Right forelimb (tissue), 1 donor: ENCODE measurements around the gene PHLPP1.
"Not testable (repeated sequence)": the region's sequence is repeated elsewhere in the genome, so short reads cannot be mapped to it uniquely, and the experiment has no call there.

ENCODE experiments used
- DNase-seq: peaks from one replicate; pipeline ENCODE4 v3.0.0-alpha.2; 2018

PHLPP1 gene

DNA sequence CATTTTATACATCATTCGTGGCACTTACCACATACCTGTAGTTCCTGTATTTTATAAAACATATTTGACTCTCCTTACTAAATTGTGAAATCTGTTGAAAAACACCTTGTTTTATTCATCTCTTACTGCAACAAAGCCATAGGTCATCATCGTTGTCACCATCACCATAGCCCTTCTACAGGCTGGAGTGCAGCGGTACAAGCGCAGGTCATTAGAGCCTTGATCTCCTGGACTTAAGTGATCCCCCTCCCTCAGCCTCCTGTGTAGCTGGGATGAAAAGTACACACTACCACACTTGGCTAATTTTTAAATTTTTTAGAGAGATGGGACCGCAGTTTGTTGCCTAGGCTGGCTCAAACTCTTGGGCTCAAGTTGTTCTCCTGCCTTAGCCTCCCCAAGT, 184.2 kb downstream of the PHLPP1 start:
- DNase-seq, result no peak

DNA sequence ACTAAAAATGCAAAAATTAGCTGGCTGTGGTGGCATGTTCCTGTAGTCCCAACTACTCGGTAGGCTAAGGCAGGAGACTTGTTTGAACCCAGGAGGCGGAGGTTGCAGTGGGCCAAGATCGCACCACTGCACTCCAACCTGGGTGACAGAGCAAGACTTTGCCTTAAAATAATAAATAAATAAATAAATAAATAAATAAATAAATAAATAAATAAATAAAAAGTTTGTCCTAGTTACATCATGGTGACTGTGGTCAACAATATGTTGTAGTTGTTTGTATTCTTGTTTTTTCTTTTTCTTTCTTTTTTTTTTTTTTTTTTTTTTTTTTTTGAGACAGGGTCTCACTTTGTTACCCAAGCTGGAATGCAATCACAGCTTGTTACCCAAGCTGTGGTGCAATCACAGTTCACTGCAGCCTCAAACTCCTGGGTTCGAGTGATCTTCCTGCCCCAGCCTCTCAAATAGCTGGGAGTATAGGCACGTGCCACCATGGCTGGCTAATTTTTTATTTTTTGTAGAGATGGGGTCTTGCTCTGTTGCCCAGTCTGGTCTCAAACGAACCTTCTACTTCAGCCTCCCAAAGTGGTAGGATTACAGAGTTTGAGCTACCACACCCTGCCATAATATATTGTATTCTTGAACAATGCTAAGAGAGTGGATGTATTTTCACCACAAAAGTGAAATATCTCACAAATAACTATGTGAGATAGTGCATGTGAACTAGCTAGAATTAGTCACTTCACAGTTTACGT, 185.0 kb downstream of the PHLPP1 start:
- no peak for DNase-seq

DNA sequence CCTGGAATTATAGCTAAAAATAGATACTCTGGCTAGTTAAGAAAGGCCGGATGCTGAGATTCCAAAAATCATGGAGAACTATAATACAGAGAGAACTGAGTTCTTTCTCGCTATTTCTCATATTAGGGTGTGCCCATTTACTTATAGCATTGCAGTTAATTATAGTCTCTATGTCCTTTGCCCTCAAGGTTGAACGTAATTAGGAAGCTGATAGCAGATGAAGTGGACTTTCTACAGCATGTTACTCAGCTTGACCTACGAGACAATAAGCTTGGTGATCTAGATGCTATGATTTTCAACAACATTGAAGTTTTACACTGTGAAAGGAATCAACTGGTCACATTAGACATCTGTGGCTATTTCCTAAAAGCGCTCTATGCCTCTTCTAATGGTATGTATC, 187.4 kb downstream of the PHLPP1 start:
- DNase-seq, result no peak

DNA sequence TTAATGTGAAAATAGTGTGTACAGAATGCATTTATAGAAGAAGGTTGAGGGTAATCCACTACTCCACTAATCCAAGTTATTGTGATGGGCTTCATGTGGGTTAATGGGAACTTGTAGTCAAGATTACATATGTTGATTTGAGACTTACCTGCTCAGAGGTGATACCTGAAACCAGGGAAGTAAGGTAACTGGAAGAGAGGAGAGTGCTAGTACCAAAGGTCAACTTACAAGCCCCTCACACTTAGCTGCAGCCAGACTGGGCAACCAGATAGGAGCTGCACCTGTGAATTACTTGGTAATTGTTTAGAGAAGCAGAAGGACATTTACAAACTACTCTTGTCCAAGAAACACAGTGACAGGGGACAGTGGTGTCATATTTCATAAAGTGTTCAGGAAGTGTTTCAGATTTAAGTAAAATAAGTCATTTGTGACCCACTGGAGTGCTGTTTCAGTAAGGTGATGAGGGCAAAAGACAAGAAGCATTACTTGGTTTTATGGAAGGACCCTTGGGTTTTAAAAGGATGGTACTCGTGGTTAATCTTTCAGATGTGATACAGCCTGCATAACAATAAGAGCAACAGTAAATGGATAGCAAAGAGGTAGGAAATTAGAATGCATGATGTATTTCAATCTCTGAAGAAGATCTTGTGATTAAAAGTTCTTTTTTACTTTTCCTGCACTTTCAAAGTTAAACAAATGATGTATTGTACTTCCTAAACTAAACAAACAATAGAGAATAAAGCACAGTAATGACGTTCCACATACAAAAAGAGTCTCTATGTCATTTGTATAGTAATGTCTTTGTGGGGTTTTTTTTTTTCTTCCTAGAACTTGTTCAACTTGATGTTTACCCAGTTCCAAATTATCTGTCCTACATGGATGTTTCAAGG, 189.3 kb downstream of the PHLPP1 start:
- DNase-seq, result no peak

DNA sequence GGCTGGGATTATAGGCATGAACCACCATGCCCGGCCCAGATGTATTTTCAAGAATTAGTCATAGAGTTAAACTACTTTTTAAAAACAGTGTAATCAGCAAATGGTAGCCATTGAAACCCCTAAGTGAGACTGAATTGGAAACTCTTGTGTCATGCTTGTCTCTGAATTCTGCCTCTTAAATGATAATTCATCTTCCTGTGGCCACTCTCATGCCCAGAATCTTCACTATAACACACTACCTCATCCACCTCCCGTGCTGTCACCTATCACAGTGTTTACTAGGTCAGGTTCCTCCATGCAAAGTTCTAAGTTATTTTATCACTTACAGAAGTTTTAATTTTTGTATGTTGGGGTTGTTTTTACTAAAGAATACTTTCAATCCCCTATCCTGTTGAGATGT, 197.5 kb downstream of the PHLPP1 start:
- no peak for DNase-seq

DNA sequence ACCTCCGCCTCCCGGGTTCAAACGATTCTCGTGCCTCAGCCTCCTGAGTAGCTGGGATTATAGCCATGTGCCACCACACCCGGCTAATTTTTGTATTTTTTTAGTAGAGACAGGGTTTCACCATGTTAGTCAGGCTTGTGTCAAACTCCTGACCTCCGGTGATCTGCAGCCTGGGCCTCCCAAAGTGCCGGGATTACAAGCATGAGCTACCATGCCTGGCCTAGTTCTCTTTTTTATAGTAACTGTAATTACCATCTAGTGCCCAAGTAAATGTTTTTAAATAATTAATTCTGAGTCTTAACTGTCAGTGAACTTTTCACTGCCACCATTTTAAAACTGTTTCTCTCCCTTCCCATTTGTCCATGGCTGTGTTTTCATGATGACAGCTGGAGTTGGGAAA, 198.5 kb downstream of the PHLPP1 start:
- DNase-seq, result not testable (repeated sequence)

DNA sequence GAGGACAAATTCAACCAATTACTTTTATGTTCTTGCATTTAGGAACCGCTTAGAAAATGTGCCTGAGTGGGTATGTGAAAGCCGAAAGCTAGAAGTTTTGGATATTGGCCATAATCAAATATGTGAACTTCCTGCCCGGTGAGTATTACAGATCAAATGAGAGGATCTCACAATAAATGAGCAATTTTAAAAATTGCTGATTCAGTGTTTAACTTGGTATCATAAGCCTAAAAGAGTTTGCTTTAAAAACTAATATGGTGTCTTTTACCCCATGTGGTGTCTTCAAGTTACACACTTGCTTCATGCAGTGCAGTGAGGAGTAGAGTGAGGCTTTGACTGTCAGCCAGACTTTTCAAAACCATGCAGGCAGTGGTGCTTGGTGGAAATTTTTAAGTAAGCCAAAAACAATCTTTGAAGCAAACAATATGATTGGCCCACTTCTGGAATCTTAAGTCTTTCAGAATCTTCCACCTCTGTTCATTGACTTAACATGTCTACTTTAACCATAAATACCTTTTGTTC, 199.6 kb downstream of the PHLPP1 start:
- no peak for DNase-seq

DNA sequence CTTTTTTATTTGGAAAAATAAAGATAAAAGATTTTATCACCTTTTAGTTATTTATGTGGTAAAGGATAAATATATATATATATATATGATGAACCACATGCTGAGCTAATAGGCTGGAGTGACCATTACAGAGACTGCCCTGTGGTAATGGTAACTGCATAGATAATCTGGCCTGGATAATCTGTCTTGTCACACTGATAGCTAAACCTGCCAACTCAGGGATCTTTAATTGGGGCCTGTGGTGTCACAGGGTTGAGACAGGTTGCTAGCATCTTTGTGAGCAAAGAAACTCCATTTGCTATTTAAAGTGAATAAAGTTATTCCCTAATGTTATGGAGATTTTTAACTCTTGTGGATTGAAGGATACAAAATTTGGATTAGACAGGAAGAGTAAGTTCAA, 203.0 kb downstream of the PHLPP1 start:
- DNase-seq, result no peak

DNA sequence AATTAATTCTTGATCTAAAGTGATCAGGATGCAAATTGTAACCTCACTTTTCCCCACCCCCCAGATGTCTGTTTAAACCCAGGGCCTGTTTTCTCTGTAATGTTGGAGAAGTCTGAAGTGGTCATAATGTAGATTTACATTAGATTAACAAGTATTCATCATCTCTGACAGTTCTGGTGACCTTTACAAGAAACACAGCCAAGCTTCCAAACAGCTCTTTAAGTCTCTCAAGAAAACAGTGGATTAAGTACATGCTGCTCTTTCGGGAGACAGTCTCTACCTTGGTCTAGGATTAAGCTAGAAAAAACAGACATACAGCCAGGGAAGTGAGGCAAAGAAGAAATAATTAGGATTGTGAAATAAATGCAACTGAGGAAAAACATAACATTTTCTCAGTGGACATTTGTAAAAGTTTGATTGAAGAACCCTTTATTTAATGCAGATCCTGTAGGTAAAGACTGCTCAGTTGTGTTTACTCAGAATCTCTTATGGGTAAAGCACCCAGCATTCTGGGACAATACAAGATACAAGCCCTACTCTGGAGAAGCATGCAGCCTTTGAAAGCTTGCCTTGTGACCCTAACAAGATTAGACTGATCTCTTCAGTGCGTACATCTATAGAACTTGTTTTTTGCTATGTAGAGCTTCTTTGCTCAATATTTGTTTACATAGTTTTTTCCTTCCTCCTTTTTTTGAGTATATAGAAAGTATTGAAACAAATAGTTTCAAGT, 203.9 kb downstream of the PHLPP1 start:
- DNase-seq, result no peak

DNA sequence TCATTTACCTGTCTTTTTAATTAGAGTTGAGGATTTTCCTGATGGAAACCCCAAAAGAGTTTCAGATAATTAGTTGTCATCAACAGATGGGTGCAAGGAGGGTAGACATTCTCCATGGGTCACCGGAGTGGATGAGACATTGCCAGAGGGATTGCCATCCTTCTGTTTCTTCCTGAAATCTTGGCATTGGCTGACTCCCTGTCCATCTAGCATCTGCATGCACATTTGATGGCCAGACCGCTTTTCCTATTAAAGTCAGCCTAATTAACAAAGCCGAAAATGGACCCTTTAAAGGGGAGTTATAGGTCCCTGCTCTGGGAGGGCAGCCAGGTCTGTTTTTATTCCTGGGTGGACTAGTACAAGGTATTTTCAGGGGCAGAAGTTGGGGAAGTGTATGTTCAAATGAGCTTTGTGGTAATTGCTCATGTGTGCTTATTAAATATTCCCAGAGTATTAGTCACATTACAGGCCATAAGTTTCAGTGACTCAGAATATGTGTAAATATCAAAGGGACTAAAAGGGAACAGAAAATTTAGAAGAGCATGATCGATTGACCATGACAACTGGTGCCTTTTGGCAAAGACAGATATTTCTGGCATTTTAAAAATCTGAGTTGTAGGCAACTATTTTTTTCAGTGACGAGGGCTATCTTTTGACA, 209.8 kb downstream of the PHLPP1 start:
- no peak for DNase-seq

DNA sequence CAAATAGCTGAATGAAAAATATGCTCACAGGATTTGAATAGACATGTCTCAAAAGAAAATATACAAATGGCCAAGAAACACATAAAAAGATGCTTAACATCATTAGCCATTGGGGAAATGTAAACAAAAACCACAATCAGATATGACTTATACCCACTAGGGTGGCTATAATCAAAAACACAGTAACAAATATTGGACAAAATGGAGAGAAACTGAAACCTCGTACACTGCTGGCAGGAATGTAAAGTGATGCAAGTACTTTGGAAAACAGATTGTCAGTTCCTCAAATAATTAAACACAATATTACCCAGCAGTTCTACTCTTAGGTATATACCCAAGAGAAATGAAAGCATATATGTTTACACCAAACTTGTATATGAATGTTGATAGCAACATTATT, 213.0 kb downstream of the PHLPP1 start:
- no peak for DNase-seq

DNA sequence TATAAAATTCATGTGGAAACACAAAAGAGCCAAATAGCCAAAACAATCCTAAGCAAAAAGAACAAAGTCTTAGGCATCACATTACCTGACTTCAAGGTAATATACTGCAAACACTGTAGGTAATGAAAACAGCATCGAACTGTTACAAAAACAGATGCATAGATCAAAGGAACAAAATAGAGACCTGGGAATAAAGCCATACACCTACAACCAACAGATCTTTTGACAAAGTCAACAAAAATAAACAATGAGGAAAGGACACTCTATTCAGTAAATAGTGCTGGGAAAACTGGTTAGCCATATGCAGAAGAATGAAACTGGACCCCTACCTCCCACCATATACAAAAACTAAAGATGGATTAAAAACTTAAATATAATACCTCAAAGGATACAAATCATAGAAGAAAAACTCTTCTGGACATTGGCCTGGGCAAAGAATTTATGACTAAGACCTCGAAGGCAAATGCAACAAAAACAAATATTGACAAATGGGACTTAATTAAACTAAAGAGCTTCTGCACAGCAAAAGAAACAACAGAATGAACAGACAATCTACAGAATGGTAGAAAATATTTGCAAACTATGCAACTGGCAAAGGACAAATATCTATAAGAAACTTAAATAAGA, 218.0 kb downstream of the PHLPP1 start:
- DNase-seq, result no peak

DNA sequence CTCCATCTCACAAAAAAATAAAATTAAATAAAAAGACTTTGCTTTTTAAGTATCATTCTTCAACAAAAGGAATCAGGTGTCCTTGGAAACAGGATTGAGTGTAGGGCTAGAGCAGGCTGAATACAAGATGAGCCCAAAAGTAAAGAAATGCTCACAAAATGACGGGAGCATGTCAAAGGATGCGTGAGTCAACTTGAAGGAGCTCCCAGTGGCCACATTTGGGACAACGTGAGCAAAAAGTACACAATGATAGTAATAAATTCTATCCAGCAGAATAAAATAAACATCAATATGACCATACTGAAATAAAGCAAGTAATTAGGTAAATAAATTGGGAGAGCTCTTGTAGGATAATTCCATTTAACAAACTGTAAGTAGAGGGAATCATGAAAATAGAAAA, 220.7 kb downstream of the PHLPP1 start:
- no peak for DNase-seq

DNA sequence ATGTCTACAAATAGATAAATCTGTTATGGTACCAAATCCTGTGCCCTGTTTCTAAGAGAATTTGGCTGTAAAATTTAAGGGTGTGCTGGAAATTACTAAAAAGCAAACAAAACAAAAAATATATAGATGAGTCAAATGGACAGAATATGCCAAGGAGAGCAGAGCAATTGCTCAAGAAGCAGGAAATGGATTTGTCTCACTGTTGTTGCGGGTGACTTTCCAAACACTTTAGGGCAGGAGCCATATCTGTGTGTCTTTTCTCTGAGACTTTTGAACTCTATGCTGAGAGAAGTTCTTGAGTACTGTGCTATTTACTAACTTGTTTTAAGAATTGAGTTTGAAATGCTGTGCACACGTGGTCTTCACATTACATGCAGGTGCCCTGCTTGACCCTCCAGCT, 221.7 kb downstream of the PHLPP1 start:
- no peak for DNase-seq

DNA sequence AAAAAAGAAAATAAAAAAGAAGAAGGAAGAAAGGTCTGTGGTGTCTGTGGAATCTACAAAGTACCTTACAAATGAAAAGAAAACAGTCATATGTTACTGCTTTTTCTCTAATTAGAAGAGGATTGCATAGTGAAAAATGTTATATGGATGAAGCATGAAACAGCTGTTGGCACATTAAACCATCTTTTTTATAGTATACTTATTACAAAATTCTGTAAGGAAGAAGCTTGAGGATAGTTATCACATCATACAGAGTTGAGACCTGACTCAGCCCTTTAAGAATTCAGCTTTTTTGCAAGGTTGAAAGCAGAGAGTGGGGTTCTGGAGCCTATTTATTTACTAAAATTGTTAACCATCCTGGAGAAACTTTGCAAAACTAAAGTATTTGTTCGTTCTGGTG, 222.7 kb downstream of the PHLPP1 start:
- DNase-seq, result no peak

DNA sequence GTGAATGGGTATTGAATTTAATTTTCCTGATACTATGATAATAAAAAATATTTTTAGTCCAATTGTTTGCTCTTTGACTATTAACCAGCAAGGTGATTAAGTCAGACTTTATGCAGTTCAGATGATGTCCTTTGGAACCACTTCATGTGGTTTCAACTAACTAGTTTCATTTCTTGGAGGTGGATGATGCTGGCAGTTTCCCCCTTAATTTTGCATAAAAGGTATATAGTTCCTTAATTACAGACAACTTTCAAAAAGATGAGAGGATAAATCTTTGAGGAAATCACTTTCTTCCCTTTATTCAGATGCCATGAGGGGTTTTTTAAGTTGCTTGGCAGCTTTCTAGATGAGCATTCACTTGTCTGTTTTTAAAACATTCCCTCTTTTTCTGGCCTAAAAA, 223.1 kb downstream of the PHLPP1 start:
- no peak for DNase-seq

DNA sequence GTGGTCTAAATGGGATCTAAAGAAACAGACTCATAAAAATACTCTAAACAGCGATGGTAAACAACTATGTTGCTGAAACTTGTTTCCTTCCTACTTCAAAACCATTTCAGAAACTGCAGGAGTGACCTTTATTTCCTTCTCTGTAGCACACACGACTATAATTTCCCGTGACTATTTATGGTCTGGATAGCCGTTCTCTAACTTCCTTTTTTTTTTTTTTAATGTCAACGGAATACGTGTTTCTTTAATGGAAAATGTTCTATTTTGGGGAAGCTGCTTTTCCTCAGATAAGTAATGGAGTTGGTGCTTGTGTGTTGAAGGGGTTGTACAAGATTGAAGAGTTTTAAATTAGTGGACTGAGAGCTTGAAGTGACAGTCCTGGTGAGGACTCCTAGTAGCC, 224.1 kb downstream of the PHLPP1 start:
- no peak for DNase-seq

DNA sequence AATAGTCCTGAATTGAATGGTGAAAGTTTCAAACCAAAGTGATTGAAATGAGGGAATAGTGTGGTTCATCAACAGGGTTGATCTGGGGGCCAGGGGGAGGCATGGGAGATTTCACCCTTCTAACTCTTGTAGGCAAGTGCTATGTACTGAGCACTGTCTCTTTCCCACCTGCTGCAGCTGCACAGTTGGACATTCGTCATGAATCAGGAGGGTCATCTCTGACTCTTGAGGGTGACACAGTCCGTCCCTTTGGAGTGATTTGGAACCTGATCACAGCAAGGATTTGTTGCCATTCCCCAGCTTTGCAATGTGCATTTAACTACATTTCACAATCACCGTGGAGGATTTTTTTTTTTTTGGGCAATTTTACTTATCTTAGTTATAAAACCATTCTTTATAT, 224.6 kb downstream of the PHLPP1 start:
- no peak for DNase-seq

DNA sequence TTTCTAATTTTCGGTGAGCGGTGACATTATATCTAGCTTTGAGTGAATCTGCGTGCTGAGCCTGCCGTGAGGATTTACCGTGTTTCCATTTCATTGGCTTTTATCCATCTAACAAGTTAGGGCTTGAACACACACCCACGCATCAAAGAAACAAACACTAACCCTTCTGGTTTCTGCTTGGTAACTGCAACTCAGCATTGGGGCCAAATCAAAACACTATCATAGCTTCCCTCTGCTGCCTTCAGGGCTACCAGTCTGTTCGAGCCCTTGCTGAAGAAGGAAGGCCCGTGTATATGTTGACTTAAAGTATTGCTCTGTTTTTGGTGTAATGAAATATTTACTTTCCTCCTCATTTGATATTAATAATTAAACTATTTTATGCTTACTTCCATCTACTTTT, 227.2 kb downstream of the PHLPP1 start:
- DNase-seq, result no peak

DNA sequence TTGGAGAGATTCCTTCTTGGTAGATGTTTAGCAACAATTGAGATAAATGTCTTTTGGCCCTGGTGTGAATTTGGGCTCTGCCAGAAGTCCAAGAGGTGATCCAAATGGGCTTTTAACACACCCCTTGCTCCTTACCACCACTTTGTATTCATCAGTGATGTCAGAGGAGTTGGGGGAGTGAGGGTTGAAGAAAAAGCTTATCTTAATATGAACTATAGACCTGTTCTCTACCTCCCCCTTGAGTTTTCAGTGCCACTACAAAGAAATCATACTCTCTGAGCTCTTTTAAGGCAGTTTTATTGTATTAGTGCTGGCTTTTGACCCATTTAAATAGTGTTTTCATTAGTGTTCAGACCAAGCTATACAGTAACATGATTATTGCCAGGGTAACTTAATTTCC, 229.1 kb downstream of the PHLPP1 start:
- DNase-seq, result no peak

DNA sequence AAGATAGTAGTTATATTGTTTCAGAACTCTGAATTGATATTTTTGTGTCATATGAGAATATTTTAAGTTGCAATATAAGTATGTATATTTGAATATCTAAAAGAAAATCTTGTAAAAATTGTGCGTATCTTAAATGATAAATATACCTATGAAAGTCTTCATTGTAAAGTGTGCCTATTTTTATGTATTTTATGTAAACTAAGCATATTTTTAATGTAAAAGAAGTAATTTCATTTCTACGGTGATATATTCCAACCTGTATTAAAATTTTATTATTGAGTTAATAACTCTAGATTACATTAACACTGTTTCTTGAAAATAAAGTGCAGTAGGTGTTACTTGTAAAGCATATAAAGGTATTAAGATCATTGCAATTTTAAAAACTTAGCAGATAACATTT, 233.4 kb downstream of the PHLPP1 start:
- no peak for DNase-seq

DNA sequence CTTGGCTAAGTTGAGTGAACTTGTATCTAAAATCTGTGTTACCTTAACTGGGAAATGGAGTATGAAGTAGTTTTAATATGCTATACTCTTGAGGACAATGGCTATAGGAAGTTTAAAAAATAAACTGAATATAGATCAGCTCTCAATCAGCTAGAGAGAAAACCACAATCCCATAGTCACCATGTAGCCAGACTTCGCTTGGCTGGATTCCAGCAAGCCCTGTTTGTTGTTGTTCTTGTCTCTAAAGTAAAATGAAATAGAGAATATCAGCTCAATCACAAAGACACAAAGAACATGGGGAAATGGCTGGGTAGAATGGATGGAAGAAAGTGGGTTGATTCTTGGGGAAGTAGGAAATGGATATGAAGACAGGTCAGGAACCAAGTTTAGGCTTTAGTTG, 234.9 kb downstream of the PHLPP1 start:
- DNase-seq, result no peak
